GM23338 (cell line): ENCODE results near the gene ANKRD44.

ENCODE experiments used
- JUNB ChIP-seq: IDR thresholded peaks from one replicate; pipeline ENCODE4 v1.6.1; 2016; ENCODE audit warnings: antibody characterized with exemption; ENCODE audit not compliant: unreplicated experiment
- TF ChIP-seq, protein P1 (sequence below), 2 experiments: fragments of 200-600 bp in 1 of 2; sonication (generic) in 1 of 2; conservative IDR thresholded peaks; 2 replicates each; pipeline versions ENCODE4 v1.5.1 to v1.6.1; 2016 to 2017; ENCODE audit warnings: antibody characterized with exemption in 2 of 2, low read depth in 2 of 2, mild to moderate bottlenecking in 2 of 2, moderate library complexity in 1 of 2

DNA sequence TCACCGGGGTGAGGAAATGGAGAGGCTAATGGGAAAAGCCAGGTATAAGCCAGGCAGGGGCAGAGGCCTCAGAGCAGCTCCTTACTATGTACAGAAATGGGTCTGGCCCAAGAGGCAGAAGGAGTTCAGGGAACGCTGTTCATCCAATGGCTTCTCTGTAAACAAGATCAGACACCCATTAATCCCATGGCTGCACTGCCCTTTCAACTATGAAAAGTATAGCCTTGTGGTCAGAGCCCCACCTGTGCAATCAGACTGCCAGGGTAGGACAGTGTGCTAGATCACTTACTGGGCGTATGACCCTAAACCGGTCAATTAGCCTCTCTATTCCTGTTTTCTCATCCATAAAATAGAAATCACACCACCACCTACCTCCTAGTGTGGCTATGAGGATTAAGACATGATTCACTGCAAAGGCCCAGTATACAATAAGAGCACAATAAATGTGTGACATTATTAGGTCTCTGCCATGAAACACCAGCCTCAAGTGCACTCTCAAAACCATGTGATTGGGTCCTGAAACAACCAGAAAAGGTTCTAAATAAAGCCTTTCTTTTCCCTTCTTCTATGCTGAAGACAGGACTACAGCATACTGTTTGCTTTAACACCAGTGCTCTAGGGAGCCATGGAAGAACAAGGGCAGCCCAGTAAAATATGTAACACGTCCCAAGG lies 4.4 kb downstream of the ANKRD44 start:
- TF ChIP-seq JUNB, result no peak
- TF ChIP-seq, protein P1, sequence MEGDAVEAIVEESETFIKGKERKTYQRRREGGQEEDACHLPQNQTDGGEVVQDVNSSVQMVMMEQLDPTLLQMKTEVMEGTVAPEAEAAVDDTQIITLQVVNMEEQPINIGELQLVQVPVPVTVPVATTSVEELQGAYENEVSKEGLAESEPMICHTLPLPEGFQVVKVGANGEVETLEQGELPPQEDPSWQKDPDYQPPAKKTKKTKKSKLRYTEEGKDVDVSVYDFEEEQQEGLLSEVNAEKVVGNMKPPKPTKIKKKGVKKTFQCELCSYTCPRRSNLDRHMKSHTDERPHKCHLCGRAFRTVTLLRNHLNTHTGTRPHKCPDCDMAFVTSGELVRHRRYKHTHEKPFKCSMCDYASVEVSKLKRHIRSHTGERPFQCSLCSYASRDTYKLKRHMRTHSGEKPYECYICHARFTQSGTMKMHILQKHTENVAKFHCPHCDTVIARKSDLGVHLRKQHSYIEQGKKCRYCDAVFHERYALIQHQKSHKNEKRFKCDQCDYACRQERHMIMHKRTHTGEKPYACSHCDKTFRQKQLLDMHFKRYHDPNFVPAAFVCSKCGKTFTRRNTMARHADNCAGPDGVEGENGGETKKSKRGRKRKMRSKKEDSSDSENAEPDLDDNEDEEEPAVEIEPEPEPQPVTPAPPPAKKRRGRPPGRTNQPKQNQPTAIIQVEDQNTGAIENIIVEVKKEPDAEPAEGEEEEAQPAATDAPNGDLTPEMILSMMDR (conservative IDR thresholded peaks at IDR 0.05; ENCODE audit: low read depth in 2 of 2), result no peak
